HL-60/S4 (cell line): Measurements from ENCODE around the gene AADAC.
"Not testable (repeated sequence)": the region's sequence is repeated elsewhere in the genome, so short reads cannot be mapped to it uniquely, and the experiment has no call there.

Experiments
- in situ Hi-C: fragments of 300-500 bp; cut with MboI; formaldehyde crosslinking; loops from 2 replicates; pipeline ENCODE4 v1.14.3; 2022; ENCODE audit warnings: low sequenced_read_pairs

Gene AADAC

DNA sequence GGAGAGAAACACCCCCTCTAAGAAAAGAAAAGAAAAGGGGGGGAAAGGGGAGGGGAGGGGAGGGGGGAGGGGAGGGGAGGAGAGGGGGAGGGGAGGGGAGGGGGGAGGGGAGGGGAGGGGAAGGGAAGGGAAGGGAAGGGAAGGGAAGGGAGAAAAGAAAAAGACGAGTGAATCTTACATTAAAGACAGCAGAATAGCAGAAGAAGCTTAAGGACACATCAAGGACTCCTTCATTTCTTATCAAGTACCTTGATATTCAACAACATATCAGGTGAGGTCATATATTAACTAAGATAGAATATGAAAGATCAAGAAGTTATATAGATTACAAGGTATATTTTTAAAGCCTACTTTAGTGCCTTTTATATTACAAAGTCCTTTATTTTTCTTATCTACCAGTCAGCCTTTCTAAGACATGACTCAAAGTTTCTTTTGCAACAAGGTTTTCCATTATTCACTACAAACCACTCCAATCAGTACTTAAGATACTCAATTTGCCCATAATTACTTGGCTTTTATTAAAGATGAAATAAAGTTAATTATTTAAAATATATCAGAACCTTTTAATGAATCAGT lies 17.7 kb upstream of the AADAC start:
- in situ Hi-C loops = no loop called here

DNA sequence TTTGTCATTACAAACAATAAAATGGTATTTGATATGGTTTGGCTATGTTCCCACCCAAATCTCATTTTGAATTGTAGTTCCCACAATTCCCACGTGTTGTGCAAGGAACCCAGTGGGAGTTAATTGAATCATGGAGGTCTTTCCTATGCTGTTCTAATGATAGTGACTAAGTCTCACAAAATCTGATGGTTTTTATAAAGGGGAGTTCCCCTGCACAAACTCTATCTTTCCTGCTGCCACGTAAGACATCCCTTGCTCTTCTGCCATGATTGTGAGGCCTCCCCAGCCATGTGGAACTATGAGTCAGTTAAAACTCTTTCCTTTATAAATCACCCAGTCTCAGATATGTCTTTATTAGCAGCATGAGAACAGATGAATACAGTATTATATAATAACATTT lies 15.4 kb upstream of the AADAC start:
- in situ Hi-C loops = no loop called here

DNA sequence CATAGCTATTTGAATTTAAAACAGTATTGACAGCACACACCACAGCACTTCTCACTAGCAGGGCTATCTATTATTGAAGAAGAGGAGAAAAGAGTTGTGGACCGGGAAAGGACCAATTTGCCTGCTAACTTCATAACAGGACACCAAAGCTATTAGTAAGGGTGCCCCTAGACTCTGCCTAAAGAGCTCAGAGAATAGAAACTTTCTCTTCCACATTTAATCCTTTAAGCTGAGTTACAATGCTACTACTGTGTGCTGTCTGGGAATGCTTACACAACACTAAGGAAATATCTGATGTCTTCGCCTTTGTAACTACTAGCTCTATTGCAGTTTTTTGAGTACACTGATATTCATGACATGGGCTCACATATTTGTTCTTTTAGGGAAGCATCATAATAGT lies 13.5 kb upstream of the AADAC start:
- in situ Hi-C loops = no loop called here

- in situ Hi-C loops = no loop called here
Observed at GRCh38 chr3:151804267-151804666, 9.6 kb upstream of the AADAC start.

DNA sequence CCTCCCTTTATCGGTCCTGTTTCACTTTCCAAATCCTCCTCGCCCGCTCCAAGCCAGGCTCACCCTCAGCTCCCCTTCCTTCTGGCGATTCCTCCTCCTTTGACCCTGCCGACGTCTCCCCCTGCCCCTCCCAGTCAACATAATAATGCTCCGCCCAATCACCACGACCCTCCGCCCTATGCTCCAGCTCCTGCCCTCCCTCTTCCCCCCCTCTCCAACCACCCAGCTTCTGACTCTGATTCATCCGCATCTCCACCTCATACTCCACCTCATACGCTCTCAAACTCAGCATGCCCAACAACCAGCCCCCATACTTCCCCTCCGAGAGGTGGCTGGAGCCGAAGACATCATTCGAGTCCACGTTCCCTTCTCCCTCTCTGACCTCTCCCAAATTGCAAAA lies 7.1 kb upstream of the AADAC start:
- in situ Hi-C loops = no loop called here

GRCh38 chr3:151808926-151809325 lies 5.0 kb upstream of the AADAC start:
- in situ Hi-C loops = not testable (repeated sequence)

GRCh38 chr3:151811474-151811873 lies 2.4 kb upstream of the AADAC start:
- in situ Hi-C loops = no loop called here

GRCh38 chr3:151814588-151814987 lies 672 bp downstream of the AADAC start:
- in situ Hi-C loops = no loop called here

- in situ Hi-C loops = no loop called here
Observed at GRCh38 chr3:151816091-151816604, 2.2 kb downstream of the AADAC start.

- in situ Hi-C loops = no loop called here
Observed at GRCh38 chr3:151817473-151817872, 3.6 kb downstream of the AADAC start.

- in situ Hi-C loops = no loop called here
Observed at GRCh38 chr3:151818361-151818760, 4.4 kb downstream of the AADAC start.

GRCh38 chr3:151819910-151820309 lies 6.0 kb downstream of the AADAC start:
- in situ Hi-C loops = no loop called here

- in situ Hi-C loops = loop anchor here (25.0 kb wide), 1 partner anchor 541 kb away; the partner anchor contains the start of gene P2RY14
Observed at GRCh38 chr3:151827816-151828215, 13.9 kb downstream of the AADAC start.

DNA sequence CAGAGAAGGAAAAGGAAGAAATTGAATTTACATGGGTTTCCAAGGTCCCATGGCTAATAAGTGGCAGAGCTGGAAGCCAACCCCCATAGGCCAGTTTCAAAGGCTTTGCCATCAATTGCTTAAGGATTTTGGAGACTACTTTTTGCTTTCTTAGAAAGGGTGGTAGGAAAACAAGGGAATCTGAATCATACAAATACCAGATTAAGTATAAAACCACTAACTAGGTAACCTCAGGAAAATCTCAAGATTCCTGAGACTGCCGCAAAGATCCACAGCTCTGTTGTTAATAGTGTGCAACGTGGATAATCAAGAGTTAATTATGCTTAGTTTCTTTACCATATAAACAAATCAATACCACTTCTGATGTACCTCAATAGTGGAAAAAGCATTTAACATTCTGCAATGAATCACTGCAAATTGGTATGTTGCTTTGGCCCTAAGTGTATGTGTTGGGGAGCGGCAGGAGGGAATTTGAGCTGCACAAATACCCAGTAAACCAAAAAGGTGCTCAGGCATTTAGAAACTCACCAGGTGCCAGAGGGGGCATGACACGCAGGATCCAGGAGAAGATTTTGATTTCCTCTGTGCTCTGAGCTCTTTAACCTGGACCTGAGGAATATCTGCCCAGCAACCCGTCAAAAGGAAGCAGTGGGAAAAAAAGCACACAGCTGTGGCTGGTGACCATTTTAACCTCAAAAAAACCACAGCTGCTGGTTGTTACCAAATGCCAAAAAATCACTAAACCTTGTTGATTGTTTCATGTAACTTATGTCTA lies 22.0 kb downstream of the AADAC start:
- in situ Hi-C loops = loop anchor here (10.0 to 25.0 kb wide), 2 partner anchors 391 to 549 kb away; partner anchors contain the start of gene P2RY14

DNA sequence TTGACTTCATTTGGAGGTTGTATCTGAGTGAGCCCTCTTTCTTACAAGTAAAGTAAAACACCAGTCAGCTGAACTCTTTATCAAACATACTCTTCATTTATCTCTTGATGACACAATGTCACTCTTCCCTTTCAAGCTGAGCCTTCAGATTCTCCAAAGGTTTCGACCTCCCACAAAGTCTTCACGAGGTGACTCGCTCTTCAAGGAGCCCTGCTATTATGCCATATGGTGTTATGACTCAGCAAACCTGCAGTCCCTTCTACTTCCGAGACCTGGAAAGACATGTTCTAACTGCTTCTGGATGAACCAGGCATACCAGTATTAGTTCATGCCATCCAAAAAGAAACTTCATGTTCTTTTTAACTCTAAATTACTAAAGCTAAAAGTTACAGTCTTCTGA lies 23.1 kb downstream of the AADAC start:
- in situ Hi-C loops = loop anchor here (10.0 to 25.0 kb wide), 2 partner anchors 392 to 550 kb away; partner anchors contain the start of gene P2RY14

DNA sequence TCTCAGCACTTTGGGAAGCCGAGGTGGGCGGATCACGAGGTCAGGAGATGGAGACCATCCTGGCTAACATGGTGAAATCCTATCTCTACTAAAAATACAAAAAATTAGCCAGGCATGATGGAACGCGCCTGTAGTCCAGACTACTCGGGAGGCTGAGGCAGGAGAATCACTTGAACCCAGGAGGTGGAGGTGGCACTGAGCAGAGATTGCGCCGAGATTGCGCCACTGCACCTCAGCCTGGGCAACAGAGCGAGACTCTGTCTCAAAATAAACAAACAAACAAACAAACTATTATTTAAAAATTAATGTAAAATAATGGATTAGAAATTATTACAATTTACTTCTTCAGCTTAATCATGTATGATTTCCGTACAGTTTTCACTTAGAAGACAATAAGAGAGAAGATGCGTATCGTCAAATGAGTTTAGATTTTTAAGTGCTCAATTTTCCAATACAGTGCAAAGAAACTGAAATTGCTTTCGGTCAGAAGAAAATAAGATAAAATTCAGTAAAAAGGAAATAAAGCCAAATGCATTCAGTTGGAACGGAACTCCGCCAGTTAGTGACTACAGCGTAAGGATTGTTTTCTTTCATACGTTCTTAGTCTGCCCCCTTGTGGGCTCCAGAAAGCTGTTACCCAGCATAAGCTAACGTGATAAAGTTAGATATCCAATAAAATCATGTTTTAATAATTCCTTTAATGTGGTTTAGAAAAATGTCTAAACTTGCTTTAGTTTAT lies 24.8 kb downstream of the AADAC start:
- in situ Hi-C loops = loop anchor here (10.0 to 25.0 kb wide), 2 partner anchors 394 to 551 kb away; partner anchors contain the start of gene P2RY14

GRCh38 chr3:151839313-151839631 lies 25.4 kb downstream of the AADAC start:
- in situ Hi-C loops = loop anchor here (10.0 to 25.0 kb wide), 2 partner anchors 394 to 552 kb away; partner anchors contain the start of gene P2RY14

GRCh38 chr3:151841801-151842200 lies 27.9 kb downstream of the AADAC start:
- in situ Hi-C loops = loop anchor here (10.0 to 25.0 kb wide), 2 partner anchors 73 to 554 kb away; partner anchors contain the start of gene P2RY14

DNA sequence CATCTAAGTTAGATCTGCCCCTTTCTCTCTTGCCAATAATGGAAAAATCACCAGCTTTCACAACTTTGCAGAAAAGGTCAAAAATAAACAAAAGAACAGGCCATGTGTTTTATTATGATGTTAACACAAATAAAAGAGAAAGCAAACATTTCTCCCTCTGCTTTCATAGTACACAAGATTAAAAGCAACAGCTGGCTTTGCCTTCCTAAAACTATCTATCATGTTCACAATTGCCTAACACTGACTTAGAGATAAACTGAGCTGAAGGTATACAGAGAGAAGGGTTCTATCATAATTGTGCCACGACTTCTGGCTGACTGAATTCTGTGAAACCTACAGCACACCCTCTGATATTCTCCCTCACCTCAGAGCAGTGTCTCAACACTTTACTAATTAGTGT lies 29.4 kb downstream of the AADAC start:
- in situ Hi-C loops = loop anchor here (10.0 to 25.0 kb wide), 2 partner anchors 72 to 556 kb away; partner anchors contain the start of gene P2RY14

- in situ Hi-C loops = loop anchor here (10.0 to 25.0 kb wide), 2 partner anchors 69 to 558 kb away; partner anchors contain the start of gene P2RY14
Observed at GRCh38 chr3:151845306-151845905, 31.5 kb downstream of the AADAC start.

DNA sequence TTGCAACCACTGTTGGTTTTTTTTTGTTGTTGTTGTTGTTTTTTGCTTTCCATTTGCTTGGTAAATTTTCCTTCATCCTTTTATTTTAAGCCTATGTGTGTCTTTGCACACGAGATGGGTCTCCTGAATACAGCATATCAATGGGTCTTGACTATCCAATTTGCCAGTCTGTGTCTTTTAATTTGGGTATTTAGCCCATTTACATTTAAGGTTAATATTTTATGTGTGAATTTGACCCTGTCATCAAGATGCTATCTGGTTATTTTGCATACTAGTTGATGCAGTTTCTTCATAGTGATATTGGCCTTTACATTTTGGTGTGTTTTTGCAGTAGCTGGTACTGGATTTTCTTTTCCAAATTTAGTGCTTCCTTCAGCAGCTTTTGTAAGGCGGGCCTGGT lies 36.1 kb downstream of the AADAC start:
- in situ Hi-C loops = not testable (repeated sequence)
